Stomach (tissue), 9 donors: Measurements from ENCODE around the gene EFHC2. TPM values are rescaled to one million over a fixed set of nuclear protein-coding genes. Genes with fewer than 3 reads are reported as not detected.

Experiments
- DNase-seq, 2 donors: peaks; one replicate each; pipeline versions ENCODE4 v3.0.0 to v3.0.0-alpha.2; 2013 to 2019
- H3K27ac ChIP-seq, 5 donors: fragments of 200-600 bp in 4 of 5; sonication (generic) in 4 of 5; one replicate each; pipeline ENCODE4 v1.5.1; 2013 to 2019; ENCODE audit warnings: mild to moderate bottlenecking in 1 of 5, moderate library complexity in 1 of 5
- H3K27me3 ChIP-seq, 3 donors: fragments of 200-600 bp; sonication (generic); one replicate each; pipeline ENCODE4 v1.5.1; 2017 to 2019; ENCODE audit warnings: mixed run types in 1 of 3
- H3K36me3 ChIP-seq, 4 donors: fragments of 200-600 bp; sonication (generic); 1 replicate in 3 of 4; 2 replicates in 1 of 4; pipeline ENCODE4 v1.5.1; 2016 to 2019
- H3K4me1 ChIP-seq, 4 donors: fragments of 200-600 bp; sonication (generic); one replicate each; pipeline ENCODE4 v1.5.1; 2016 to 2019
- H3K4me3 ChIP-seq, 4 donors: fragments of 200-600 bp; sonication (generic) in 3 of 4; one replicate each; pipeline ENCODE4 v1.5.1; 2016 to 2019; ENCODE audit warnings: mild to moderate bottlenecking in 1 of 4
- H3K9me3 ChIP-seq, 4 donors: fragments of 200-600 bp; sonication (generic); one replicate each; pipeline ENCODE4 v1.5.1; 2016 to 2019
- EP300 ChIP-seq: sonication (generic); formaldehyde crosslinking; IDR thresholded peaks from one replicate; pipeline ENCODE4 v1.6.1; 2017; ENCODE audit warnings: antibody characterized with exemption
- POLR2A ChIP-seq, 4 donors: fragments of 450-650 bp; IDR thresholded peaks; one replicate each; pipeline ENCODE4 v1.6.1; 2016; ENCODE audit warnings: antibody characterized with exemption in 4 of 4, control low read depth in 2 of 4, mild to moderate bottlenecking in 1 of 4, moderate library complexity in 1 of 4
- POLR2AphosphoS5 ChIP-seq, 3 donors: sonication (generic); formaldehyde crosslinking; IDR thresholded peaks; one replicate each; pipeline ENCODE4 v1.6.1; 2016; ENCODE audit warnings: antibody characterized with exemption in 3 of 3
- WGBS, 5 donors: extraction: QIAGEN DNeasy Blood & Tissue Kit in 3 of 5; methylation state at CpG; one replicate each; pipeline versions ENCODE4 v1.1.5 to v1.1.7; 2013 to 2018; 5-methylcytosine and 5-hydroxymethylcytosine counted together
- intact Hi-C: fragments of 100-400 bp; cut with DNase I; formaldehyde crosslinking; loops from one replicate; pipeline ENCODE4 v1.15.1; 2023; ENCODE audit warnings: low total_unique reads
- polyA plus RNA-seq, 3 donors: library from polyadenylated mRNA; stranded (reverse); fragments of 200-250 nt; gene quantifications; one replicate each; pipeline ENCODE4 v1.2.3, GENCODE V29; 2013
- total RNA-seq, 5 donors: library from RNA; depleted of rRNA; stranded (reverse); fragments of >200 nt; gene quantifications; one replicate each; pipeline versions ENCODE4 v1.1.0 to v1.2.3, GENCODE V29; 2014 to 2016
- TF ChIP-seq, protein P1 (sequence below), 7 experiments: fragments of 450-650 bp in 4 of 7; fragments of 200-600 bp in 3 of 7; sonication (generic) in 3 of 7; IDR thresholded peaks; one replicate each; pipeline ENCODE4 v1.5.1; 2016 to 2019; ENCODE audit warnings: antibody characterized with exemption in 7 of 7, control low read depth in 2 of 7, mild to moderate bottlenecking in 1 of 7
- donor health status: healthy with polysubstance abuse.
- donor health status: Bipolar disorder and iron deficiency.
- donor health status: healthy.

EFHC2 gene
- total and polyA plus RNA-seq, 8 donors: 0.37 to 10.0 (median 1.5) TPM; not detected in 1

DNA sequence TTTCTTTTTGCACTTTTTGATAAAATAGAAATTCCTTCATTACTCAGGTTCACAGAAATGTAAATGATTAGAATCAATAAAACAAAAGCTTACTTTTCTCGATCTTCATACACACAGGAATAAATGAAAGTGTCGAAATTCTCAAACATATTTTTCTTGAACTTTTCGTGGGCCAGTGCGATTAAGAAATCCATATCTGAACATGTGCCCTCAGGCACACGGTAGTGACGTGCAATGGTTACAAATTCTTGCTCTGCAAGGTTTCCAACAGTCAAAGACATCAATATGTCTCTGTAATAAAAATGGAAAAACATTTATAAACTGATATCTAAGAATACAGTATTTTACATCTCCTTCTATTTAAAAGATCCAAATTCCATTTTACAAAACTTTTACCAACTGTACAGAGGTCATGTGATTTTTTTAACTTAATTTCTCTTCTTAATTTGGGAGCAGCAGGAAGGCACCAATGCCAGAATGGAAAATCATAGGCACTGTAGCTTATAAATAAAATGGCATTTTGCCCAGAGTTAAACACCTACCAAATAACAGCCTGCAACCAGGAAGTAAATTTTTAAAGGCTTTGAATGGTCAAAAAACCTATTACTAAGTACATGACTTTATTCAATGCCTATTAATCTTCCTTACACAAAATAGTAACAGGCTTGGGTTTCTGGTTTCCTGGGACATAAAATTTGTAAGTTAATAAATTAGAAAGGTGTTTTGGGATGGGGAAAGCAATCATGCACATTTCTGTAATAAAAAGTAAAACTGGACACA lies 165.0 kb downstream of the EFHC2 start:
- no peak overlapping the region for H3K27ac ChIP-seq
- no peaks in the 10 kb centered on the region for H3K27me3 ChIP-seq
- WGBS, 5 donors: 91 to 97% (median 92%) methylated on average over 6 of the region's 6 CpGs
- DNase-seq: no peak
- TF ChIP-seq, protein P1, sequence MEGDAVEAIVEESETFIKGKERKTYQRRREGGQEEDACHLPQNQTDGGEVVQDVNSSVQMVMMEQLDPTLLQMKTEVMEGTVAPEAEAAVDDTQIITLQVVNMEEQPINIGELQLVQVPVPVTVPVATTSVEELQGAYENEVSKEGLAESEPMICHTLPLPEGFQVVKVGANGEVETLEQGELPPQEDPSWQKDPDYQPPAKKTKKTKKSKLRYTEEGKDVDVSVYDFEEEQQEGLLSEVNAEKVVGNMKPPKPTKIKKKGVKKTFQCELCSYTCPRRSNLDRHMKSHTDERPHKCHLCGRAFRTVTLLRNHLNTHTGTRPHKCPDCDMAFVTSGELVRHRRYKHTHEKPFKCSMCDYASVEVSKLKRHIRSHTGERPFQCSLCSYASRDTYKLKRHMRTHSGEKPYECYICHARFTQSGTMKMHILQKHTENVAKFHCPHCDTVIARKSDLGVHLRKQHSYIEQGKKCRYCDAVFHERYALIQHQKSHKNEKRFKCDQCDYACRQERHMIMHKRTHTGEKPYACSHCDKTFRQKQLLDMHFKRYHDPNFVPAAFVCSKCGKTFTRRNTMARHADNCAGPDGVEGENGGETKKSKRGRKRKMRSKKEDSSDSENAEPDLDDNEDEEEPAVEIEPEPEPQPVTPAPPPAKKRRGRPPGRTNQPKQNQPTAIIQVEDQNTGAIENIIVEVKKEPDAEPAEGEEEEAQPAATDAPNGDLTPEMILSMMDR (IDR thresholded peaks at IDR 0.05): no peak
- no peak for TF ChIP-seq POLR2A (IDR thresholded peaks at IDR 0.05)
- TF ChIP-seq POLR2AphosphoS5 (IDR thresholded peaks at IDR 0.05): no peak
- no peak for TF ChIP-seq EP300
- peaks cover 0 to 13% (median 2%) of the 10 kb centered on the region in 4 donors for H3K9me3 ChIP-seq
- no peak overlapping the region for H3K4me3 ChIP-seq
- no peaks in the 10 kb centered on the region for H3K4me1 ChIP-seq
- intact Hi-C loops: no loop called here
- H3K36me3 ChIP-seq: no peaks in the 10 kb centered on the region

GRCh38 chrX:44175455-44175854 lies 168.0 kb downstream of the EFHC2 start:
- 72 to 94% (median 89%) methylated on average over 2 of the region's 2 CpGs for WGBS, 5 donors
- Histone ChIP-seq H3K27me3 (peaks cover 0 to 3% (median 0%) of the 10 kb centered on the region in 3 donors), H3K4me3 (no peak overlapping the region), H3K27ac (no peak overlapping the region), H3K9me3 (peaks cover 0 to 13% (median 2%) of the 10 kb centered on the region in 4 donors), H3K36me3 (no peaks in the 10 kb centered on the region), H3K4me1 (no peaks in the 10 kb centered on the region)
- DNase-seq: no peak
- TF ChIP-seq POLR2AphosphoS5 (IDR thresholded peaks at IDR 0.05) (no peak), POLR2A (IDR thresholded peaks at IDR 0.05) (no peak), EP300 (no peak)
- TF ChIP-seq, protein P1 (IDR thresholded peaks at IDR 0.05): no peak
- intact Hi-C loops: no loop called here

DNA sequence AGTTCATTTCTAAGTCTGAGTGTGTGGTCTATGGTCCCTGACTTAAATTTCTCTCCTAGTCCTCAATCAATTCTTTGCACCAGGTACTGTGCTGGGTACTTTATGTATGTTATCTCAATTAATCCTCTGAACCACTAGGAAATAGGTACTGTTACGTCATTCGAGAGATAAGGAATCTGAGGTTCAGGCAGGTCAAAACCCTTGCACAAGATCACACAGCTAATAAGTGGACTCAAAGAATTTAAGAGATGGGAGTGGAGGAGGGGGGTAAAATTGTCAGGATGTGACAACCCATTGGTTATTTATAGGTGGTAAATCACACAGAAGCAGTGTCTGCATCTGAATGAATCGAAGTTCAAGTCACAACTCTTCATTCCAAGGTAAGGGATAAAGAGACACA lies 169.4 kb downstream of the EFHC2 start:
- intact Hi-C loops: no loop called here

GRCh38 chrX:44173219-44173618 lies 170.3 kb downstream of the EFHC2 start:
- intact Hi-C loops: no loop called here
- H3K4me3 ChIP-seq: no peak overlapping the region
- peaks cover 0 to 4% (median 3%) of the 10 kb centered on the region in 3 donors for H3K27me3 ChIP-seq
- no peaks in the 10 kb centered on the region for H3K4me1 ChIP-seq
- 58 to 90% (median 87%) methylated on average over 3 of the region's 3 CpGs for WGBS, 5 donors
- H3K9me3 ChIP-seq: peaks cover 0 to 13% (median 2%) of the 10 kb centered on the region in 4 donors
- no peak for TF ChIP-seq POLR2AphosphoS5 (IDR thresholded peaks at IDR 0.05)
- TF ChIP-seq, protein P1 (IDR thresholded peaks at IDR 0.05): no peak
- TF ChIP-seq EP300: no peak
- no peak for TF ChIP-seq POLR2A (IDR thresholded peaks at IDR 0.05)
- H3K27ac ChIP-seq: no peak overlapping the region
- H3K36me3 ChIP-seq: no peaks in the 10 kb centered on the region
- no peak for DNase-seq

More for the DNA sequence above, 169.4 kb downstream of the EFHC2 start:
- H3K4me3 ChIP-seq: no peak overlapping the region
- no peaks in the 10 kb centered on the region for H3K36me3 ChIP-seq
- no peak for TF ChIP-seq EP300
- no peak for TF ChIP-seq POLR2A (IDR thresholded peaks at IDR 0.05)
- no peak for TF ChIP-seq POLR2AphosphoS5 (IDR thresholded peaks at IDR 0.05)
- TF ChIP-seq, protein P1 (IDR thresholded peaks at IDR 0.05): no peak
- 78 to 92% (median 89%) methylated on average over 3 of the region's 3 CpGs for WGBS, 5 donors
- no peak overlapping the region for H3K27ac ChIP-seq
- H3K27me3 ChIP-seq: peaks cover 0 to 3% (median 3%) of the 10 kb centered on the region in 3 donors
- peaks cover 0 to 13% (median 2%) of the 10 kb centered on the region in 4 donors for H3K9me3 ChIP-seq
- DNase-seq: no peak
- no peaks in the 10 kb centered on the region for H3K4me1 ChIP-seq
